GM18951 (cell line): ENCODE data around the gene MISP3.

ENCODE experiments used
- POLR2A ChIP-seq: IDR thresholded peaks from 4 replicates; pipeline ENCODE4 v1.6.1; 2011; ENCODE audit warnings: mild to moderate bottlenecking; ENCODE audit not compliant: insufficient read length, insufficient read depth; ENCODE audit errors: extremely low read depth
- in situ Hi-C: fragments of 300-500 bp; cut with MboI; formaldehyde crosslinking; loops from one replicate; pipeline ENCODE4 v1.12.0; 2022; ENCODE audit warnings: low sequenced_read_pairs, mixed read lengths, inconsistent platforms; ENCODE audit not compliant: unreplicated experiment

The MISP3 gene

GRCh38 chr19:14081797-14082674 lies 9.4 kb downstream of the MISP3 start:
- in situ Hi-C loops = no loop called here
- TF ChIP-seq POLR2A = no peak

- TF ChIP-seq POLR2A = no peak
- in situ Hi-C loops = no loop called here
These were observed 10.0 kb downstream of the MISP3 start for GRCh38 chr19:14082675-14082960.

GRCh38 chr19:14085309-14085995 lies 12.9 kb downstream of the MISP3 start, which contains the start of gene C19orf67:
C19orf67 (minus strand) TSS chr19:14085783; CDS start chr19:14085627, 156 bp downstream.
- TF ChIP-seq POLR2A = no peak
- in situ Hi-C loops = no loop called here

- TF ChIP-seq POLR2A = no peak
- in situ Hi-C loops = no loop called here
These were observed 13.5 kb downstream of the MISP3 start for GRCh38 chr19:14086098-14086497.

DNA sequence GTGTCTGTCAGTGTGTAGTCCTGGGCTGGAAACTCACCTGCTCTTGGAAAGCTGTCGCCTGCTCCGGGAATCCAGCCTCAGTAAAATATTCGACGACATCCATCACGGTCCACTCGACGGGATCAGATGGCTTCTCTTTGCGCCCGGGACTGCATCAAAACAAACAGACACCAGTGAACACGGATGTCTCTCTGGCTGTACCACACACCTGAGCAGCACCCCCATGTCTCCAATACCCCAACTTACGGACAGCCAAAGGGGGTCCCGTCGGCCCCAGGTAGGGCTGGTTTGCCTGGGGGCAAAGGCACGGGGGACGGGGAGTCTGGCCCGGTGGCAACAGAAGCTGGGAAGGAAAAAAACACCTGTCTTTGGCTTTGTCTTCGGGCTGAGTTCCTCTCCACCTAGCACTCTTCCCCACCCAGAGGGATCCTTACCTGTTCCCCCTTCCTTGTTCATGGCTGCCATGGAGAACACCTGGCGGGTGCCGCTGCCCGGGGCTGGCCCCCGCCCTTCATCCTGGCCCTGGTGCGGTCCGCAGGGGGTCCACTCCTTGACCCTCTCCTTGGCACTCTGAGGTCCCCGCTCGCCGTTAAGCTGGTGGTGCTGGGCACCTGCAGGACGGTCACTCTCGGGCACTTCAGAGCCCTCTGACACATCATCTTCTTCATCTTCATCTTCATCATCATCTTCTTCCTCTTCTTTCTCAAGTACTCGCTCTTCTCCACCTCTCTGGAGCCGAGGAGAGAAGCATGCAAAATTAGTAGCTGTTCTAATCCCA lies 16.2 kb downstream of the MISP3 start:
- no peak for TF ChIP-seq POLR2A
- in situ Hi-C loops = no loop called here

GRCh38 chr19:14089412-14089661 lies 16.8 kb downstream of the MISP3 start:
- in situ Hi-C loops = no loop called here
- no peak for TF ChIP-seq POLR2A

DNA sequence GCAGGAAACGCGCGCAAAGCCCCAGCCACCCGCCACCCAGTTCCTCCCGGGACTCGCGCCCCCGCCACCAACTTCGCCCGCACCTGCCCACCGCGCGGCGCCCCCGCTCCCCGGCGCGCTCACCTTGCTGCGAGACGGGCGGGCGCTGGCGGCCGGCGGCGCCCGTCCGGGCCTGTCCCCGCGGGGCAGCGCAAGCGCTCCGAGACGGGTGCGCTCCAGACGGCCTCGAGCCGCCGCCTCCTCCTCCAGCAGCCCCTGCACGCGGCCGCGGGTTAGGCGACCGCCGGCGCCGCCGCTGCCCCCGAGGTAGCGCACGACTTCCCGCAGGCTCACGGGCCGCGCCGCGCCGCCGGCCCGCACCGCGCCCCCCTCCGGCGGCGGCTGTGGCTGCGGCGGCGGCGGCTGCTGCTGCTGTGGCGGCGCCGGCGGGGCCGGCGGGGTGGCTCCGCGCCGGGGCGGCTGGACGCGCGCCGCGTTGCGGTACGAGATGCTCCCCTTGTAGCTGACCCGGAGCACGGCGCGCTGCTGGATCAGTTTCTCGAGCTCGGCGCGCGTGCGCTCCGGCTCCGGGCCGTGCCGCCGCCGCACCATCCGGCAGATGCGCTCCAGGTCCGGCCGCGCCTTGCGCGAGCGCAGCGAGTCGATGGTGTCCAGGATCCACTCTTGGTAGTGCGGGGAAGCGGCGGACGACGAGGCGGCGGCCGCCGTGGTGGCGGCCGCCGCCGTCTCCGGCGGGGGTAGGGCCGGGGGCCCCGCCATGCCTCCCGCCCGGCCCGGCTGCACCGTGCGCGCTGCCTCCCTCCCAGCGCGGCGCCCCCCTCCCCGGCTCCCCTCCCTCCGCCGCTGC lies 17.3 kb downstream of the MISP3 start:
- TF ChIP-seq POLR2A = no peak
- in situ Hi-C loops = no loop called here

GRCh38 chr19:14090509-14091080 lies 18.0 kb downstream of the MISP3 start, which contains the start of gene SAMD1:
SAMD1 (minus strand) TSS chr19:14090751.
- in situ Hi-C loops = no loop called here
- no peak for TF ChIP-seq POLR2A

GRCh38 chr19:14091081-14091812 lies 18.7 kb downstream of the MISP3 start:
- peak; percentile 76 for TF ChIP-seq POLR2A
- in situ Hi-C loops = no loop called here

- TF ChIP-seq POLR2A = no peak
- in situ Hi-C loops = no loop called here
These were observed 19.4 kb downstream of the MISP3 start for GRCh38 chr19:14091813-14092462.

DNA sequence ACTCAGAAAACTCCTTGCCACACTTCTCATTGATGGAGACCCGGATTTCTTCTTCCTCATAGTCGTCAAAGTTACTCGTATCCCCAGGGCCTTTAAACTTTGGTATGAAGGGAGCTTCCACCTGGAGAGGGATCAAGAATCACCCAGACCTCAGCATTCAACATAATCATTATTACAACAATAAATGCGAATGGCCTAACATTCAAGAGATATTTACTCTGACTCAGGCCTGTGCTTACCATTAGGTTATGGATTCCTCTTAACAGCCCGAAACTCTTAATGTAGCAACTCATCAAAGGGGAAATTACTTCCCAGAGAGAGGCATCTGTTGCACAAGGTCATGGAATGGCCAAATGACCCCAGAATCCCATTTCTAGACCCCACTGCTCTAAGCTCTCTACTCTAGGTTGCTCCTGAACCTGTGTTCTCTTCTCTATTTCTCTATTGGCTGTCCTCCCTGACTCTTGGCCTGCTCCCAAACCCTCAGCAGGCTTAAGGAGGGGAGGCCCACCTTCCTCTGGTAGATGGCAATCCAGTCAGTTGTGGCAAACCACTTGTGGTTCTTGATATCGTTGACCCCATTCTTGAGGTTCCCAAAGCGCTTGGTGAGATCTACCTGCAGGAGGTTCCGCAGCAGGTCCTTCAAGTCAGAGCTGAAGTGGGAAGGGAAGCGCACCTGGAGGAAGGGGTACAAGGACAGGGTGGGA lies 20.7 kb downstream of the MISP3 start:
- in situ Hi-C loops = no loop called here
- no peak for TF ChIP-seq POLR2A

- no peak for TF ChIP-seq POLR2A
- in situ Hi-C loops = no loop called here
These were observed 22.3 kb downstream of the MISP3 start for GRCh38 chr19:14094854-14095253.
